Brain microvascular endothelial cell (primary cell): ENCODE data around the gene DUSP22.

Source experiments
- DNase-seq: peaks from one replicate; pipeline ENCODE4 v3.0.0-alpha.2; 2020
- H3K27ac ChIP-seq: fragments of 250-450 bp; sonication (Bioruptor Pico); 2 replicates; pipeline ENCODE4 v1.5.1; 2020; ENCODE audit warnings: mild to moderate bottlenecking, moderate library complexity
- H3K27me3 ChIP-seq: fragments of 250-450 bp; sonication (Bioruptor Pico); replicated peaks from 2 replicates; pipeline ENCODE4 v1.5.1; 2020; ENCODE audit warnings: mild to moderate bottlenecking
- H3K36me3 ChIP-seq: fragments of 250-450 bp; sonication (Bioruptor Pico); replicated peaks from 2 replicates; pipeline ENCODE4 v1.5.1; 2020; ENCODE audit warnings: mild to moderate bottlenecking
- H3K4me3 ChIP-seq: 2 replicates; pipeline ENCODE4 v1.5.1; 2011; ENCODE audit warnings: low read depth, mild to moderate bottlenecking, control low read depth, low read length, moderate library complexity
- CTCF ChIP-seq: IDR thresholded peaks from 2 replicates; pipeline ENCODE4 v1.5.1; 2011; ENCODE audit warnings: low read depth, mild to moderate bottlenecking, moderate library complexity, low read length, control low read depth, inconsistent platforms; ENCODE audit errors: missing control alignments
- in situ Hi-C: cut with HindIII; loops from 2 replicates; pipeline ENCODE4 v1.10.0; 2017; ENCODE audit warnings: low sequenced_read_pairs, low pct_ligation_motif_present

The DUSP22 gene

GRCh38 chr6:313917-314316 lies 21.6 kb downstream of the DUSP22 start:
- no peak for TF ChIP-seq CTCF
- in situ Hi-C loops: no loop called here
- H3K4me3 ChIP-seq: no peak overlapping the region
- H3K27ac ChIP-seq: no peak overlapping the region
- H3K36me3 ChIP-seq: no peaks in the 10 kb centered on the region
- no peaks in the 10 kb centered on the region for H3K27me3 ChIP-seq
- no peak for DNase-seq

- no peaks in the 10 kb centered on the region for H3K27me3 ChIP-seq
- H3K36me3 ChIP-seq: no peaks in the 10 kb centered on the region
- no peak for TF ChIP-seq CTCF
- in situ Hi-C loops: no loop called here
- no peak overlapping the region for H3K4me3 ChIP-seq
- no peak for DNase-seq
- H3K27ac ChIP-seq: no peak overlapping the region
These were observed 22.1 kb downstream of the DUSP22 start for GRCh38 chr6:314377-314776.

- DNase-seq: no peak
- no peaks in the 10 kb centered on the region for H3K27me3 ChIP-seq
- in situ Hi-C loops: no loop called here
- no peaks in the 10 kb centered on the region for H3K36me3 ChIP-seq
- H3K4me3 ChIP-seq: no peak overlapping the region
- no peak for TF ChIP-seq CTCF
- no peak overlapping the region for H3K27ac ChIP-seq
These were observed 22.9 kb downstream of the DUSP22 start for GRCh38 chr6:315226-315625.

- no peak for DNase-seq
- H3K27me3 ChIP-seq: no peaks in the 10 kb centered on the region
- no peak overlapping the region for H3K4me3 ChIP-seq
- in situ Hi-C loops: no loop called here
- H3K36me3 ChIP-seq: no peaks in the 10 kb centered on the region
- H3K27ac ChIP-seq: no peak overlapping the region
- TF ChIP-seq CTCF: no peak
These were observed 23.9 kb downstream of the DUSP22 start for GRCh38 chr6:315921-316752.

- in situ Hi-C loops: no loop called here
These were observed 24.4 kb downstream of the DUSP22 start for GRCh38 chr6:316753-317038.

More at GRCh38 chr6:316753-317038, 24.4 kb downstream of the DUSP22 start:
- Histone ChIP-seq H3K27ac (no peak overlapping the region), H3K27me3 (no peaks in the 10 kb centered on the region), H3K4me3 (no peak overlapping the region), H3K36me3 (no peaks in the 10 kb centered on the region)
- DNase-seq: no peak
- TF ChIP-seq CTCF: no peak
